Esophagus squamous epithelium (tissue), 5 donors: ENCODE measurements around the gene TLE1. TPM values are rescaled to one million over a fixed set of nuclear protein-coding genes. Genes with fewer than 3 reads are reported as not detected.
A peak's percentile ranks its signal among the peaks of the same experiment; 100 is the strongest.
"Not testable (repeated sequence)": the region's sequence is repeated elsewhere in the genome, so short reads cannot be mapped to it uniquely, and the experiment has no call there.

Experiments
- DNase-seq: peaks from one replicate; lab custom pipeline; 2025; lab: John Stamatoyannopoulos, UW
- H3K27ac ChIP-seq, 4 donors: fragments of 200-600 bp; sonication (generic); one replicate each; pipeline ENCODE4 v1.5.1; 2016 to 2019; ENCODE audit warnings: mild to moderate bottlenecking in 1 of 4
- H3K27me3 ChIP-seq, 4 donors: fragments of 200-600 bp; sonication (generic); 1 replicate in 3 of 4; 2 replicates in 1 of 4; pipeline versions ENCODE4 v1.5.1 to v1.6.0; 2017 to 2021; ENCODE audit warnings: antibody characterized with exemption in 1 of 4
- H3K36me3 ChIP-seq, 3 donors: fragments of 200-600 bp; sonication (generic); one replicate each; pipeline ENCODE4 v1.5.1; 2016 to 2019
- H3K4me1 ChIP-seq, 3 donors: fragments of 200-600 bp; sonication (generic); one replicate each; pipeline ENCODE4 v1.5.1; 2017 to 2019
- H3K4me3 ChIP-seq, 4 donors: fragments of 200-600 bp; sonication (generic); 1 replicate in 3 of 4; 2 replicates in 1 of 4; pipeline ENCODE4 v1.5.1; 2016 to 2019; ENCODE audit warnings: mild to moderate bottlenecking in 2 of 4, moderate library complexity in 1 of 4
- H3K9me3 ChIP-seq, 3 donors: fragments of 200-600 bp; sonication (generic); one replicate each; pipeline ENCODE4 v1.5.1; 2016 to 2019
- POLR2A ChIP-seq, 4 donors: fragments of 450-650 bp; IDR thresholded peaks; one replicate each; pipeline ENCODE4 v1.6.1; 2017; ENCODE audit warnings: antibody characterized with exemption in 4 of 4, mild to moderate bottlenecking in 4 of 4, moderate library complexity in 3 of 4
- WGBS, 2 donors: methylation state at CpG; one replicate each; pipeline ENCODE4 v1.1.5; 2018; 5-methylcytosine and 5-hydroxymethylcytosine counted together
- intact Hi-C: fragments of 100-400 bp; cut with DNase I; formaldehyde crosslinking; loops from one replicate; pipeline ENCODE4 v1.15.0; 2022
- total RNA-seq, 4 donors: library from RNA; depleted of rRNA; stranded (reverse); fragments of >200 nt; gene quantifications; one replicate each; pipeline ENCODE4 v1.1.0, GENCODE V29; 2016
- TF ChIP-seq, protein P1 (sequence below), 6 experiments: fragments of 450-650 bp in 4 of 6; fragments of 200-600 bp in 2 of 6; sonication (generic) in 2 of 6; IDR thresholded peaks; one replicate each; pipeline ENCODE4 v1.5.1; 2016 to 2019; ENCODE audit warnings: antibody characterized with exemption in 6 of 6, mild to moderate bottlenecking in 4 of 6, moderate library complexity in 4 of 6
- donor health status: DM: yes; HTN: yes; CAD: no.

TLE1 gene
- total RNA-seq, 4 donors from 2014 or later: 17.1 to 43.3 (median 20.4) TPM

DNA sequence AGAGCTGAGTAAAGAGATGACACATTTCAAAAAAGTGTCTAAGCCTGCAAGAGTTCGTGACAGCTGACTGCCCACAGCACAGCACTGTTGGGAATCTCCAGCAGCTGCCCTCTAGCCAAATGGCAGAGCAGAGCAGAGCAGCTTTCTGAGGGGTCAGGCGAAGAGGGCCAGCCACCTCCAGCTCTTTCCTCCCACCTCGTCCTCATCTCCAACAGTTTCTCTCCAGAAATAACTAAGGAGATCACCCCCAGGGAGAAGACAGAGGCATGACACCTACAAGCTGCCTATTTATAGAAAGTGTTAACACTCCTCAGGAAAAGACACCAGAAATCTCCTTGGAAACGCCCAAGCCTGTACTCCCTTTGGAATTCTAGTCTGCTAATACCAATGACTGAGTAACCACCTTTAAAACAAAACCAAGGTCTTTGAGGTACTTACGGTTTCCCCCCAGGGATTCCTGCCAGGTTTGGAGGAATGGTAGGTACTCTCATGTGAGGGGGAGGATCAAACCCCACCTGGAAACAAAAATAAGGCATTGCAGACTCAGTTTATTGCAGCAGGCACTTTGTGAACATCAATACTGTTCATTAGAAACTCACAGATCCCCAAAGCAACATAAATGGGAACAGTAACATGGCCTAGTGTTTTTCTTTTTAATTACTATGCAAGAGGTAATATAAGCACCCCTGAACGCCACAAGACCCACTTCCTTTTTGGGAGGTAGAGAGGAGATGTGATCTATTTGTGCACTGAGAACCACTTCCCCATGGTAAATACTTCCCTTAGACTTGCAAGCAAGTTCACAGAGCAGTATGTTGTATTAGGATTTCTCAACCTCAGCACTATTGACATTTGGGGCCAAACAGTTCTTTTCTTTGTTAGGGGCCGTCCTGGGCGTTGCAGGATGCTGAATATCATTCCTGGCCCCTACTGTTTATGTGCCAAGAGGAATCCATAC, 79.3 kb downstream of the TLE1 start:
- Histone ChIP-seq H3K36me3 (peaks cover 0 to 90% (median 5%) of the 10 kb centered on the region in 3 donors), H3K27me3 (no peaks in the 10 kb centered on the region), H3K4me1 (peaks cover 0 to 12% (median 0%) of the 10 kb centered on the region in 3 donors), H3K4me3 (no peak overlapping the region), H3K27ac (peak overlapping the region in 1 of 4 donors; percentile 26), H3K9me3 (no peaks in the 10 kb centered on the region)
- TF ChIP-seq, protein P1, sequence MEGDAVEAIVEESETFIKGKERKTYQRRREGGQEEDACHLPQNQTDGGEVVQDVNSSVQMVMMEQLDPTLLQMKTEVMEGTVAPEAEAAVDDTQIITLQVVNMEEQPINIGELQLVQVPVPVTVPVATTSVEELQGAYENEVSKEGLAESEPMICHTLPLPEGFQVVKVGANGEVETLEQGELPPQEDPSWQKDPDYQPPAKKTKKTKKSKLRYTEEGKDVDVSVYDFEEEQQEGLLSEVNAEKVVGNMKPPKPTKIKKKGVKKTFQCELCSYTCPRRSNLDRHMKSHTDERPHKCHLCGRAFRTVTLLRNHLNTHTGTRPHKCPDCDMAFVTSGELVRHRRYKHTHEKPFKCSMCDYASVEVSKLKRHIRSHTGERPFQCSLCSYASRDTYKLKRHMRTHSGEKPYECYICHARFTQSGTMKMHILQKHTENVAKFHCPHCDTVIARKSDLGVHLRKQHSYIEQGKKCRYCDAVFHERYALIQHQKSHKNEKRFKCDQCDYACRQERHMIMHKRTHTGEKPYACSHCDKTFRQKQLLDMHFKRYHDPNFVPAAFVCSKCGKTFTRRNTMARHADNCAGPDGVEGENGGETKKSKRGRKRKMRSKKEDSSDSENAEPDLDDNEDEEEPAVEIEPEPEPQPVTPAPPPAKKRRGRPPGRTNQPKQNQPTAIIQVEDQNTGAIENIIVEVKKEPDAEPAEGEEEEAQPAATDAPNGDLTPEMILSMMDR (IDR thresholded peaks at IDR 0.05): no peak
- no peak for TF ChIP-seq POLR2A (IDR thresholded peaks at IDR 0.05)
- DNase-seq: no peak
- WGBS, 2 donors: 66 to 71% methylated on average over 8 of the region's 8 CpGs
- intact Hi-C loops: no loop called here

DNA sequence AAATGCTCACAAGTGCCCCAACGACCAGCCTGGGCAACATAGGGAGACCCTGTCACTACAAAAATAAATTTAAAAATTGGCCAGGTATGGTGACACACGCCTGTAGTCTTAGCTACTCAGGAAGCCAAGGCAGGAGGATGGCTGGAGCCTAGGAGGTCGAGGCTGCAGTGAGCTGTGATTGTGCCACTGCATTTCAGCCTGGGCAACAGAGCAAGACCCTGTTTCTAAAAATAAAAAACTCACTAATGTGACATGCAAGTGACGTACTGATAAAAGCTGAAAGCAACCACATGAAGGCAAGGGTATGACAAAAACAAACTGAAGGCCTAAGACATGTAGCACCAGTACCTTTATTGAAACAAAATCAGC, 81.1 kb downstream of the TLE1 start:
- TF ChIP-seq, protein P1 (IDR thresholded peaks at IDR 0.05): no peak
- TF ChIP-seq POLR2A (IDR thresholded peaks at IDR 0.05): no peak
- WGBS, 2 donors: 69 to 80% methylated on average over 4 of the region's 4 CpGs
- Histone ChIP-seq H3K4me3 (no peak overlapping the region), H3K27ac (no peak overlapping the region), H3K9me3 (no peaks in the 10 kb centered on the region), H3K4me1 (peaks cover 0 to 12% (median 0%) of the 10 kb centered on the region in 3 donors), H3K27me3 (no peaks in the 10 kb centered on the region), H3K36me3 (peaks cover 0 to 93% (median 5%) of the 10 kb centered on the region in 3 donors)
- DNase-seq: no peak
- intact Hi-C loops: no loop called here

DNA sequence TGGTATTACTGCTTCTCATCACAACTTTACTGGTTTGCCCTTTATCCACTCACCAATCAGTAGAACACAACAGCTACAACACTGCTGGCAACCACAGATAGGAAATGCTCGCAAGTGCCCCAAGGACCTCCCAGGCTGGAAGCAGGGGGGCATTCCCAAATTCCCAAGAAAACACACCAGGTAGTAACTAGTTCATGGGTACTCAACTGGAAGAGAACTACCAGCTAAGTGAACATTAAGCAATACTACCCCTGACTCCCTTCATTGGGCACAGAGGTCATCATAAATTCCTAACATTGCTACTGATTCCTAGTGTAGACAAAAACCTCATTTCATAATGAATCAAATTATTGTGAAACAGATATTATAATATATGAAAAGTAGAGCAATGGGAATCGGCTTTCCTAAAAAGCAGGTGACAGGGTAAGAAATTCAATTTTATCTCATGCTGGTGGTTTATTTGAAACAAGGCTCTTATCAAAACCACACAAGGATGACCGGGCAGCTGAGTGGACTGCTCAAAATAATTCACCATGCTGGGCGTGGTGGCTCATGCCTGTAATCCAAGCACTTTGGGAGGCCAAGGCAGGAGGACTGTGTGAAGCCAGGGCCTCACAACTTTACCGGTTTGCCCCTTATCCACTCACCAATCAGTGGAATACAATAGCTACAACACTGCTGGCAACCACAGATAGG, 81.6 kb downstream of the TLE1 start:
- TF ChIP-seq, protein P1 (IDR thresholded peaks at IDR 0.05): no peak
- no peak for TF ChIP-seq POLR2A (IDR thresholded peaks at IDR 0.05)
- peaks cover 0 to 93% (median 5%) of the 10 kb centered on the region in 3 donors for H3K36me3 ChIP-seq
- peaks cover 0 to 11% (median 0%) of the 10 kb centered on the region in 3 donors for H3K4me1 ChIP-seq
- H3K27me3 ChIP-seq: no peaks in the 10 kb centered on the region
- H3K27ac ChIP-seq: no peak overlapping the region
- no peak for DNase-seq
- H3K9me3 ChIP-seq: no peaks in the 10 kb centered on the region
- intact Hi-C loops: no loop called here
- WGBS, 2 donors: 54 to 94% methylated on average over 3 to 5 of the region's 5 CpGs
- no peak overlapping the region for H3K4me3 ChIP-seq

DNA sequence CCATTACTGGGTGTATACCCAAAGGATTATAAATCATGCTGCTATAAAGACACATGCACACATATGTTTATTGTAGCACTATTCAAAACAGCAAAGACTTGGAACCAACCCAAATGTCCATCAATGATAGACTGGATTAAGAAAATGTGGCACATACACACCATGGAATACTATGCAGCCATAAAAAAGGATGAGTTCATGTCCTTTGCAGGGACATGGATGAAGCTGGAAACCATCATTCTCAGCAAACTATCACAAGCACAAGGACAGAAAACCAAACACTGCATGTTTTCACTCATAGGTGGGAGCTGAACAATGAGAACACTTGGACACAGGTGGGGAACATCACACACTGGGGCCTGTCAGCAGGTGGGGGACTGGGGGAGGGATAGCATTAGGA, 83.1 kb downstream of the TLE1 start:
- Histone ChIP-seq H3K36me3 (peaks cover 0 to 93% (median 0%) of the 10 kb centered on the region in 3 donors), H3K4me1 (peaks cover 0 to 14% (median 0%) of the 10 kb centered on the region in 3 donors)
- DNase-seq, H3K27me3 ChIP-seq, H3K9me3 ChIP-seq, H3K27ac ChIP-seq, H3K4me3 ChIP-seq, intact Hi-C loops: not testable (repeated sequence)

DNA sequence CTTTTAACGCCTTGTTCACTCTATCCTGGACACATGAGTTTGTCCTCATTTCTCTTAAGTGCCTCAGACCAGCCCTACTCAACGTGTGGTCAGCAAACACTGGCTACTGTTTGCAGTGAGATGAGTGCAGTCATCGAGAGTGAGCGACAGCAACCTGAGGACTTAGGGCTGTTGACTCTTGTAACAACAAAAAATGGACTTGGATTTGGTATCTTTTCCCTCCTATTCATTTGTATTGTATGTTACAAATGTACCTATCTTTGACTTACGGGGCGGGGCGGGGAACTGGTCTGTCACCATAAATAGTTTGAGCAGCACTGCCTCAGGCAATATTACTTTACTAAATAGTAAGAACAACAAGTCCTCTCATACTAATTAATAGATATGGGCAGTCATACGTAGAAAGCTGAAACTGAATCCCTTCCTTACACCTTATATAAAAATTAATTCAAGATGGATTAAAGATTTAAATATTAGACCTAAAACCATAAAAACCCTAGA, 84.1 kb downstream of the TLE1 start:
- H3K9me3 ChIP-seq: no peaks in the 10 kb centered on the region
- H3K27me3 ChIP-seq: no peaks in the 10 kb centered on the region
- intact Hi-C loops: no loop called here
- H3K4me1 ChIP-seq: peaks cover 0 to 19% (median 6%) of the 10 kb centered on the region in 3 donors
- H3K36me3 ChIP-seq: peaks cover 0 to 86% (median 0%) of the 10 kb centered on the region in 3 donors
- no peak for TF ChIP-seq POLR2A (IDR thresholded peaks at IDR 0.05)
- TF ChIP-seq, protein P1 (IDR thresholded peaks at IDR 0.05): no peak
- WGBS, 2 donors: 85 to 87% methylated on average over 8 of the region's 8 CpGs
- H3K27ac ChIP-seq: no peak overlapping the region
- H3K4me3 ChIP-seq: no peak overlapping the region
- no peak for DNase-seq
